Measurements from ENCODE around the gene UBXN11.
"Not testable (repeated sequence)": the region's sequence is repeated elsewhere in the genome, so short reads cannot be mapped to it uniquely, and the experiment has no call there.

The UBXN11 gene

DNA sequence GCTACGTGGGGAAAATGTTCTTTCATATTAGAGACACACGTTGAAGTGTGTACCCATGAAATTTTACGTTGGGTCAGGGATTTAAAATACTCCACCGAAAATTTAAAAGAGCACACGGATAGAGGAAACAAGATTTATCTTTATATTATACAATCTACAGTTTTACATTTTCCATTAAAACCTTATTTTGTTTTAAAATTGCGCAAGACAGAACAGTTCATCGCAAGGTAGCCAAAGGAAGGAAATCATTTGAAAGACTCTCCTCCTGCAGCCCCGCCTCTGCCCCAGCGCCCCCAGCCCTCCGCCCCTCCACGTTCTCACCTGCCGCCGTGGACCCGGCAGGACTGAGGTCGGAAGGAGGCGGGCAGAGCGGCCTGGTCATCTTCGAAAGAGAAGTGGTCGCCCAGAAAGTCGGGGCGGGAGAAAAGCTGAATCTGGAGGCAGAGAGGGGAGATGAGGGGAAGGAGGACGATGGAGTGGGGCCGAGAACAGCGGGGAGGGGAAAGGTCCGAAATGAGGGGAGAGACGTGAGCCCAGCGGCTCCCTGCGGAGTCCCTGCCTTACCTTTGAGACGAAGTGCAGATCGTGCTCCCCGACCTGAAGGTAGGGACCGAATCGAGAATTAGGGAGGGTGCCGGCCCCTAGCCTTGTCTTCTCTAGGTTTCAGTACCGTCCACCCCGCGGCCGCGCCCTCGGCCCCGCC lies 29.5 kb upstream of the UBXN11 start:
- peak; percentile 23 for DNase-seq

DNA sequence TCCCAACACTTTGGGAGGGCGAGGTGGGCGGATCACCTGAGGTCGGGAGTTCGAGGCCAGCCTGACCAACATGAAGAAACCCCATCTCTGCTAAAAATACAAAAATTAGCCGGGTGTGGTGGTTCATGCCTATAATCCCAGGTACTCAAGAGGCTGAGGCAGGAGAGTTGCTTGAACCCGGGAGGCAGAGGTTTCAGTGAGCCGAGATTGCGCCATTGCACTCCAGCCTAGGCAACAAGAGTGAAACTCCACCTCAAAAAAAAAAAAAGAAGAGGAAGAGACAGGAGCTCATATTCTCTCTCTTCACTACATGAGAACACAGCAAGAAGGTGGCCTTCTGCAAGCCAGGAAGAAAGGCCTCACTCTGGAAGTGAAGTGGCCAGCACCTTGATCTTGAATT lies 26.9 kb upstream of the UBXN11 start:
- not testable (repeated sequence) for DNase-seq

DNA sequence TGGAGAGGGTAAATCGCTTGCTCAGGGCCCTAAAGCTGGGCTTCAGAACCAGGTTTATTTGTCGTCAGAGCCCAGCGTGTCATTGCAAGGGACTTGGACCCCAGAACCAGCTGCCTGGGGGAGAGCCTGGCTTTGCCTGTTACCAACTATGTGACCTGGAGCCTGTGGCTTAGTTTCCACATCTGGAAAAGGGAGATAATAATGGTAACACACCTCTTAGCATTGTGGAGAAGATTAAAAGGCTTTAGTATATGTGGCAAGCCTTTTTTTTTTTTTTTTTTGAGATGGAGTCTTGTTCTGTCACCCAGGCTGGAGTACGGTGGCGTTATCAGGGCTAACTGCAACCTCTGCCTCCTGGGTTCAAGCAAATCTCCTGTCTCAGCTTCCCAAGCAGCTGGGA lies 23.8 kb upstream of the UBXN11 start:
- no peak for DNase-seq

DNA sequence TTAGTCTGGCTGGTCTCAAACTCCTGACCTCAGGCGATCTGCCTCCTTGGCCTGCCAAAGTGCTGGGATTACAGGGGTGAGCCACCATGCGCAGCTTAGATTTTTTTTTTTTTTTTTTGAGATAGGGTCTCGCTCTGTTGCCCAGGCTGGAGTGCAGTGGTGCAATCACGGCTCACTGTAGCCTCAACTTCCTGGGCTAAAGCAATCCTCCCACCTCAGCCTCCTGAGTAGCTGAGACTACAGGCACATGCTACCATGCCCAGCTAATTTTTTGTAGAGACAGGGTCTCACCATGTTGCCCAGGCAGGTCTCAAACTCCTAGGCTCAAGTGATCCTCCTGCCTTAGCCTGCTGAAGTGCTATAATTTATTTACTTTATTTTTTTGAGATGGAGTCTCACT lies 22.9 kb upstream of the UBXN11 start:
- not testable (repeated sequence) for DNase-seq

DNA sequence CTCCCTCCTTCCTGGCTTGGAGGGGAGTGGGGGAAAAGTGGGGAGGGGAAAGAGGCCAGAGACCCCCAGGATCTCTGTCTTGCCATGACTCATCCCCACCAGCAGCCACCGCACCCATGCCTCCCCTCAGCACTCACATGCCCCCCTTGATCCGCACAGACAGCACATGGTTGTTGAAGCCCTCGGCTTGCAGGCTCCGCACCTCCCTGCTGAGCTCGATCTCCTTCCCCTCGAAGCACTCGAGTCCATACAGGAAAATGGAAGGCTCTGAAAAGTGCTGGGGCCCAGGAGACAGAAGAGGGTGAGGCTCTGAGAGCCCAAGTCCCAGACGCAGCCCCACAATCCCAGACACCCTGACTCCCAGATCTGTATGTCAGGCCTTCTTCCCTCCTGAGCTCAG lies 22.2 kb upstream of the UBXN11 start:
- DNase-seq = no peak

DNA sequence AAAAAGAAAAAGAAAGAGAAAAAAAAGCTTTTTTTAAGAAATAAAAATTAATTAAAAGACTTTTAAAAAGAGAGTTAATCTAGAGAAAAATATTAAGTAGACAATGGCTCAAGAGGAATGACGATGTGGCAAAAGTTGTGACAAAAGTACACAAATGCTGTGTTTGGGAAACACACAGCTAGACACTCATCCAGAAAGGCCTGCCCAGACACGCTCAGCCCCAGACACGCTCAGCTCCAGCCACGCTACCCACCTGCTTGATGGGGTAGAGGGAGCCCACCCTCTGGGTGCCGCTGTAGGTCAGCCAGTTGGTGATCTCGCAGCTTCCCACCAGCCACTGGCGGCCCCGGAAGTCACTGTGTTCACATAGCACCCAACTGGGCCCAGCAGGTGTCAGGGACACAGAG lies 21.5 kb upstream of the UBXN11 start:
- DNase-seq = no peak

DNA sequence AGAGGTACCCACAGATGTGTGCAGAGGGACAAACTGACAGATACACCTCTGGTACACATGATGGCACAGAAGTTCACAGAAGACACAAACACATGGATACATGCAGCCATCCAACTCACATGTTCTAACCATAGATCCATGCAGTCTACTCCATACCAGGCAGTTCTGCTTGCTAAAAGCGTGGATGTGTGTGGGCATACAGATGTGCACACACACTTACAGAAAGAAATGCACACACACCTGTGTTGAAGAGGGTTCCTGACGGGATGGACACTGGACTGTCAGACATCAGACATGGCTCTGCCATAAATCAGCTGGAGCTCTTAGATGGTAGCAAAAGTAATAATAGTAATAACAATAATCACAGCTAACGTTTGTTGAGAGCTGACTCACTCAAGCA lies 18.1 kb upstream of the UBXN11 start:
- no peak for DNase-seq

DNA sequence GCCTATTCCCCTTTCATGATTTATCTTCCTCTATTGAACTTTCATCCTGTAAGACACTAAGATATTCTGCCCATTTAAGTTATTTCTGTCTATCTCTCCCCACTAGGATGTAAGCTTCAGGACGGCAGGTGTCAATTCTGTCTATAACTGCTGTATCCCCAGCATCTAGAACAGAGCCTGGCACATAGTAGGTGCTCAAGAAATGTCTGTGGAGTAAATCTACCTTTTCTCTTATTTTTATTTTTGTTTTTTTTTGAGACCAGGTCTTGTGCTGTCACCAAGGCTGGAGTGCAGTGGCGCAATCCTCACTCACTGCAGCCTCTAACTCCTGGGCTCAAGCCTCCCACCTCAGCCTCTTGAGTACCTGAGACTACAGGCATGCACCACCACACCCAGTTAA lies 16.9 kb upstream of the UBXN11 start:
- DNase-seq = no peak

DNA sequence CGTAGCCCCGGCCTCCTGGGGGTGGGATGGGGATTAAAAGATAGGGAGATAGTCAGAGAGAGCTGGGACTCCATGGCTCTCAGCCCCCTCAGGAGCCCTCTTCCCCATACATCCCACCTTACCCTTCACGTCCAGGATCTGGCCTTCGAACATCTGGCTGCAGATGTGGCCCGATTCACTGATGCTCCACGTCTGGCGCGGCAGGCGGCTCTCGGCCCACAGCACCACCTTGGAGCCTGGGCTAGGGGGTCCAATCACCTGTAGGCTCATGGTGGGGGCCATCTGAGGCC lies 15.6 kb upstream of the UBXN11 start:
- no peak for DNase-seq

DNA sequence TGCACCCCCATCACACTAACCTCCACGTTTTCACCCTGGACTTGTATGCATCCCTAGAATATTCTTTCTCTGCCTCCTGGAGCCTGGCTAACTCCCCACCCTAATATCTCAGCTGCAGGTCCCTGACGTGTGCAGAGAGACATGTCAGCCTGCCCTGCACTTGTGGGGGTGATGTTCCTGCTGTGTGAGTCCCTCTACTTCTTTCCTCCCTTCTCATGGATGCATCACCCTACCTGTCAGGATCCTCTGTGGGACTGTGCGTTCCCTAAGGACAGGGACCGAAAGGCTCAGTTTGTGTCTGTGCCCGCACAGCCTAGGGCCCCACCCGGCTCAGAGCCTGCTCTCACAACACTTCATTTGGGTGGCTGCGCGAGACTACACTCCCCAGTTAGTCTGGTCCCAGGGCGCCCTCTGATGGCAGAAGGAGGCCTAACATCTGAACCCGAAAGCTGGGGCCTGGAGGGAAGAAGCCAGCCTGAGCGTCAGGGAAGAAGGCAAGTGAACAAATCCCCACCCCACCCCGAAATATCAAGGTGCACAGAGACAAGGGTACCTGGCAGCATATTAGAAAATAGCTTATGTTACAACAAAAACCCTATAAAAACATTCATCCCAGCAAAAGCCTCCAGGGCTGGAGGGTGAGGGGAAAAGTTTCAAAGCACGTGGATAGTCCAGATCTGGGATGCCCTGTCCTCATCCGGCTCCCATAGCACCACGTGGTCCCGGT lies 15.0 kb upstream of the UBXN11 start:
- DNase-seq = peak; percentile 97

DNA sequence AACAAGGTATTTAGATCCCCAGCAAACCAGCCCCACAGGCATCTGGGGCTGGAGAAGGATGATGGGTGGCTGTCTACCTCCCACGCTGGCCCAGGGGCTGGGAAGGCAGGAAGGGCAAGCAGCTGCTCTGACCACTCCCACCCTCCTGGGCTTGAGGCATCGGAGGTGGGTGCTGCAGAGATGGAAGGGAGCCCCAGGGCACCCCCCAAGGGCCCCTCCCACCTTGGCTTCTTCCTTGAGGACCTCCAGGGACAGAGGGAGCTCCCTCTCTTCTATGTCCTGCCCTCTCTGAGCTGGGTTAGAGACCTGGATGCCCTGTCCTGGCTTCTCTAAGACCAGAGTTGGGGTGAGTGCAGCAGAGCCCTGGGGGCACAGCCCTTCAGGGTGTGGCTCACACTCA lies 14.5 kb upstream of the UBXN11 start:
- peak; percentile 15 for DNase-seq

DNA sequence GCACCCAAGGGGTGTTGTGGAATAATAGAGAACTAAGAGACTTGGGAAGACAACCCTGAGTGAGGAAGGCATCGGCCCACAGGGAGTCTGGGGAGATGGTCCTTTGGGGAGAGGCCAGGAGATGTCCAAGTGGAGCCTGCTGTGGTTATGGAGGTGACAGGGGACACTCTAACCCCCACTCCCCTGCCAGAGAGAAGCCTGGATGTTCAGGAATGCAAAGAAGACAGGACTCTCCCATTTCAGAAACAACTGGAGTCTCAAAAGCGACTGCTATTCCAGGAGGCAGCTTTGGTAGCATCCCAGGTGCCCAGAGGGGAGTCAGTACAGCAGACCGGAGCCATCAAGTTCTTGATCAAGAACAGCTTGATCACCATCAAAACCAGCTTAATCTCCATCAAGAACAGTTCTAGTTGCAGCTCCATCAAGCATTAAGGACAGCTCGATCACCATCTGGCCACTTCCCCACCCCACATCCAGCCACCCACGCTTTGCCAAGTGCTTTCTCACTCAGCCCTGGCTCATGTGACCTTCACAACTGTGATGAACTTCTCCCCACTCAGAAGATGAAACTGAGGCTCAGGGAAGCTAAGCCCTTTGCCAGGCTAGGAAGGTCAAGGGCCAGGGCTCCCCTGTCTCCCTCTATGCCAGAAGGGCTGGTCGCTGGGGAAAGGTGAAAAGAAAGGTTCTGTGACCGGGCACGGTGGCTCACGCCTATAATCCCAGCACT lies 12.1 kb upstream of the UBXN11 start:
- DNase-seq = peak; percentile 75

DNA sequence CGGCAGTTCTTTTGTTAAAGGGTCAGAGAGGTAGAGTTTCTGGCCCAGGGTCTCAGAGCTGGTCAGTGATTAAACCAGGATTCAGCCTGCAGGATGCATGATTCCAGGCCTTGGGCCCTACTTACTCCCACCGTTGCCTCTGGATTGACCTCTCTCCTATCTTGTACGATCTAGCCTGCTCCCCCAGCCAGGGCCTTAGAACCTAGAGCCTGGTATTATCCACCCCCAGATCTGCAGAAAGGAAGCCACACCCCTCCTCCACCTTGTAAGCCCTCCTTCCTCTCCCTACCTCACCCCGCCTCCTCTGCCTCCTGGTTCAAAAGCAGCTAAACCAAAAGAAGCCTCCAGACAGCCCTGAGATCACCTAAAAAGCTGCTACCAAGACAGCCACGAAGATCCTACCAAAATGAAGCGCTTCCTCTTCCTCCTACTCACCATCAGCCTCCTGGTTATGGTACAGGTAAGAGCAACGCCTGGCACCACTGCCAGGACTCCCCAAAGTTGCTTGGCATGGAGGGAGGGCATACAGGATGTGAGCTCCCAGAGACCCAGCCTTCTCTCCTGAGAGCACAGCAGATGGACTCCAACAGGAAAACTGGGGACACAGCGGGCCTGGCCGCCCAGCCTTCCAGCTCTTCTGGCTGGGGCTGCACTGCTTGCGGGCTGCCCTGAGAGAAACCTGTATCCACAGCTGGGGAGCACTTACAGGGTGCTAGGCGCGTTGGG lies 11.3 kb upstream of the UBXN11 start, which contains the start of gene CD52:
Gene CD52, plus strand, starts transcription at position 347 of the 726 bp plus-strand sequence. Its CDS starts 60 bp downstream, at position 407.
- peak; percentile 81 for DNase-seq

DNA sequence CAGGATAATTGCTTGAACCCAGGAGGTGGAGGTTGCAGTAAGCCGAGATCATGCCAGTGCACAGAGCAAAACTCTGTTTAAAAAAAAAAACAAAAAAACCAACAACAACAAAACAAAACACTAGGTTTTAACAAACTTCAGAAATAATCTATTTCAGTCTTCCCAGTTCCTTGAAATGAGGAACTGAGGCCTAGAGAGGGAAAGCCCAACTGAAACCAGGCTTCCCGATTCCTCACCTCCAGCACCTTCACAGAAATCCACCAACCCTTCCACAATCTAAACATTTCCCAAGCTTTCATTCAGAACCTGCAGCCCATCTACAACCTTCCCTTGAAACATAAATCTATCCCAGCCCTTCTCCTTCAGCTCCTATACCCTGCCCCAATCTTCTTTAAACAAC lies 10.7 kb upstream of the UBXN11 start:
- DNase-seq = no peak

DNA sequence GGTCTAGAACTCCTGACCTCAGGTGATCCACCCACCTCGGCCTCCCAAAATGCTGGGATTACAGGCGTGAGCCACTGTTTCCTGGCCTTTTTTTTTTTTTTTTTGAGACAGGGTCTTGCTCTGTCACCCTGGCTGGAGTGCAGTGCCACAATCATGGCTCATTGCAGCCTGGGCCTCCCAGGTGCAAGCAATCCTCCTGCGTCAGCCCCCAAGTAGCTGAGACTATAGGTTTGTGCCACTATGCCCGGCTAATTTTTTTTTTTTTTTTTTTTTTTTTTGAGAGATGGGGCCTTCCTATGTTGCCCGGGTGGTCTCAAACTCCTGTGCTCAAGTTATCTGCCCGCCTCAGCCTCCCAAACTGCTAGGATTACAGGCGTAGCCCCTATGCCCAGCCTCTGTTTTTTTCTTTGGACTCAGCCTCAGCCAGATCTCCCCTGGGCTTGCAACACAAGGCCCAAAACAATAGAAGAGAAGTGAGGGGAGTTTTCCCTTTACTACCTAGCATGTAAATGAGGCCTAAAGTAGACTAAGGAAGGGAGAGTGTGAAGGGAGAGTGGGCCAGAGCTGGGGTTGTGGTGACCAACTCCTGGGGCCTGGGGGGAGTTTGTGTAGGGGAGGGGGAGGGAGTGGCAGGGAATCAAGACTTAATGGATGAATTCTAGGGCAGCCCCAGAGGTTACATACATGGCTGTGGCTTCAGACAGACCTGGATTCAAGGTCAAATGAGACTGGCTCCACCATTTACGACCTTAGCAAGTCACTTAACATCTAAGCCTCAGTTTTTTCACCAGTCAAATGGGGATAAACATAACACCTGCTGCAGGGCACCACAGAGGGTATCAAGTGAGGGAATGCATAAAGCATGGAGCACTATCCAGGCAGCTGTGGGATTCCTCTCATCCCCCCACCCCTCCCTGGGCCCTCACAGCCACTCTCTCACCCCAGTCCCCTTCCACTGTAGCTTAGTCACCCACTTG lies 9.7 kb upstream of the UBXN11 start:
- no peak for DNase-seq

DNA sequence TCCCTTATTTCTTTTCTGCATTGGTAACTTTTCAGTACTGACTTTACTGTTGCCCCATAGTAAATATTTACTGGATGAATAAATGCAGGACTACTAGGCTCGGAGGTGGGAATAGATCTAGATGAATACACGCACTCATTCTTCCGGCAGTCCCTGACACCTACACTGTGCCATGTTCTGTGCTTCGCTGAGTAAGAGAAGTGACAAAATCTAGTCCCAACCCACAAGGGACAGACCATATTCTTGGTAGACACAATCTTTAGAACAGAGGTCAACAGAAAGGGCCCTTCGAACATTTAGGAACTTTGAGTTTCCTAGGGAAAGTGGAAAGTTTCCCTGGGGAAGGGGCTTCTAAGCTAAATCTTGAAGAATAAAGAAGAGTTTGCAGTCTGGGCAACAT lies 8.1 kb upstream of the UBXN11 start:
- no peak for DNase-seq

DNA sequence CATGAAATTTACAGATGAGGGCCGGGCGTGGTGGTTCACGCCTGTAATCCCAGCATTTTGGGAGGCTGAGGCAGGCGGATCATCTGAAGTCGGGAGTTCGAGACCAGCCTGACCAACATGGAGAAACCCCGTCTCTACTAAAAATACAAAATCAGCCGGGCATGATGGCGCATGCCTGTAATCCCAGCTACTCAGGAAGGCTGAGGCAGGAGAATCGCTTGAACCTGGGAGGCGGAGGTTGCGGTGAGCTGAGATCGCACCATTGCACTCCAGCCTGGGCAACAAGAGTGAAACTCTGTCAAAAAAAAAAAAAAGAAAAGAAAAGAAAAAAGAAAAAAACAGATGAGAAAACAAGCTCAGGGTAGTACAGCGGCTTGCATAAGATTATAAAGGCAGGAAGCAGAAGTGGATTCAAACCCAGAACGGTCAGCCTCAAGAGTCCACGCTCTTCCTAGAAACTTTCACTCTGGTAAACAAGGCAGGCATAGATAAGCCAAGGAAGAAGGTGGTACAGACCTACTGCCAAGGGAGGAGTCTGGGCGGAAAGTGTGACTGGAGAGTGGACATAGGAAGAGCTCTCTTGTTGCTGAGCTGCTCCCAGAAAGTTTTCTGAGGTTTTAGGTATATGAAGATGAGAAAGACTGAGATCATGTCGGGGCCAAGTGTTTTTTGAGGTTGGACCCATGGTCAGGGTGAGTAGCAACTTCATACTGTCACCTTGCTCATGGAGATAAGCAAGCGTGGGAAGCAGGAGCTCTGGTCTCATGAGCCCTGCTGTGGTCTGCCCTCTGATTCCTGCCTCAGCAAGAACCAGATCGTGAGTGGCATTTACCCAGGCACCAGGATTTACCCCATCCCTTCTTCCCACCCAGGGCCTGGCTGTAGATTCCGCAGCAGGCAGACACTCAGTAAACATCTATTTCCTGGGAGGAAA lies 1.8 kb upstream of the UBXN11 start:
- DNase-seq = peak; percentile 55

DNA sequence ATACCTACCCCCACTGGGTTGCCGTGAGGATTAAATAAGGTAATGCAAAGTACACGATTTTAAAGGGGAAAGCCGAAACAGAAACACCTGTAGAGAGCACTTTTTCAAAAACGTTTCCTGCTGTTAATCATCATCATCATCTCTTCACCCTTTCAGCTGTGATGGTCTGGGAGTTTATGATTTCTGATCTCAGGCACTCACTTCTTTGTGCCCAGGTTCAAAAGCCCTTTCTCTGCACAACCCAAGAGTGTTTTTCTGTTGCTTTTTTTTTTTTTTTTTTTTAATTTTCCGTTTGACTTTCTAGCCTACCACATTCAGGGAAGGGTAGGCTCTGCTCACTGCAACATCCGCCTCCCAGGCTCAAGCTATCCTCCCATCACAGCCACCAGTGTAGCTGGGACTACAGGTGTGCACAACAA lies 936 bp upstream of the UBXN11 start:
- peak; percentile 40 for DNase-seq

DNA sequence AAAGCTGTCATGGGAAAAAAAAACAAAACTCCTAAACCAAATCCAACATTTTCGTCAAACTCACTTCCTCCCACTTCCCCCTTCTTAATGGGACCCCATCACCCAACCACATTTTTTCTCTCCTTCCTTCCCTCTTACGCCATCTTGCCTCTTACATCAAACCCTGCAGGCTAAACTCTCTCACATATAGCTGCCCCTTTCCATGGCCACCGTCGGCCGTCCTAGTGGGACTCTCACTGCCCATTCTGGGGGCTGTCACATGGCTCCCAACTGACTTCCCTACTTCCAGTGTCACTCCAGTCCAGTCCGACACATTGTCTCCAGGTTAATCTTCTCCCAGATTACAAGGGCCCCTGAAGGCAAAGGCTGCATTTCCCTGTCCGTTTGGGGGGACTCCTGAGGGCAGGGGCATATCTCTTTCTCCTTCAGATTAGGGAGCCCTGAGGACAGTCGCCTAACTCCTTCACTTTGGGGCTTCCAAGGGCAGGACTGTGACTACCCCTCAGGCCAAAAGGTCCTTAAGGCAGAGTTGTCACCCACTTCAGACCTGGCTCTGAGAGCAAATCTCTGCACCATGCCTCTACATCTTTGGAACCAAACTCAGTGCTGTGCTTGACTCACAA lies 658 bp downstream of the UBXN11 start:
- DNase-seq = no peak

DNA sequence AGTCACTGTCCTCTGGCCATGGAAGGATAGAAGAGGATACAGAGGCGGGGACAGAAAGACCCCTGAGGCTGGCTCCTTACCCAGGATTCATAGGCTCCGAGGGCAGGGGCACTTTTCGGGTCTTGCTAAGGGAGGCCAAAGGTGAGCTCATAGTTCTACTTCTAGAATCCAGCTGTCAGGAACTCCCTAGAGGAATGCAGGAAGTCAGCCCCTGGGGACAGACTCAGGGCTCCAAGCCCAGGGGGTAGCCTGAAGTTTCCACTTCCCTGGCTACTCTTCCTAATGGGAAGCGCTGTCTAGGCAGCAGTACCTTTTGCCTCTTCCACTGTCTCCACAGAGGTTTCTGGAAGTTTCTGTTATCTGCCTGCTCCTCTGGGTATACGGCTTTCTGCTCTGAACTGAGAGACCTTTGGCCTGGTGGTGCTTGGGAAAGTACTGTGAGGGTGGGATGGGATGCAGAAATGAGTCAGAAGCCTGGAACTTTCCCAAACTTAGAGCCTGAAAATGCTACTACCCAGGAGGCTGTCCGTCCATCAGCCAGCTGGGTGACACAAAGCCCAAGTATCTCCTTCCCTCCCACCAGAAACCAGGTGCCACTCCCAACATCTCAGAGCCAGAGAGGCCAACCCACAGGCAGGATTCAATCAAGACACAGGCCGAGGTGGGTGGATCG lies 3.6 kb downstream of the UBXN11 start:
- no peak for DNase-seq
